A549 (cell line): Measurements from ENCODE around the gene NLRP3. TPM values are rescaled to one million over a fixed set of nuclear protein-coding genes. Genes with fewer than 3 reads are reported as not detected.

Experiments
- ATAC-seq, 2 experiments: fragments of 200-7000 bp in 1 of 2; fragments of >200 bp in 1 of 2; cut with Nextera tagmentation in 1 of 2; cut with Tn5 transposase in 1 of 2; 3 replicates each; pipeline versions ENCODE4 v1.8.0 to v1.9.1; 2018 to 2020; ENCODE audit warnings: mild to moderate bottlenecking in 1 of 2, moderate library complexity in 1 of 2
- CTCF ChIA-PET: fragments of 300-600 bp; sonication (Branson Sonifier 250); formaldehyde crosslinking; extraction: SDS; loops from one replicate; lab custom pipeline; 2021; ENCODE audit warnings: antibody characterized with exemption, inconsistent platforms; lab: Yijun Ruan, JAX
- POLR2A ChIA-PET: fragments of 350-600 bp; formaldehyde crosslinking; extraction: SDS; loops from one replicate; lab custom pipeline; 2021; ENCODE audit warnings: antibody characterized with exemption, inconsistent platforms; lab: Yijun Ruan, JAX
- DNase-seq, 2 experiments: peaks; one replicate each; pipeline versions ENCODE4 v3.0.0 to v3.0.0-alpha.2; 2011 to 2016; ENCODE audit warnings: low read depth in 1 of 2, low spot score in 1 of 2
- FAIRE-seq: peaks from 2 replicates; lab custom pipeline; 2011; peaks lifted over from hg19 to GRCh38; lab: Jason Lieb, UNC
- H3K27ac ChIP-seq, 2 experiments: fragments of >200 bp; sonication (Bioruptor Twin); formaldehyde crosslinking; 3 replicates each; pipeline ENCODE4 v1.5.1; 2016 to 2017
- H3K4me1 ChIP-seq: fragments of >200 bp; sonication (Bioruptor Twin); formaldehyde crosslinking; 3 replicates; pipeline ENCODE4 v1.6.1; 2016
- H3K4me2 ChIP-seq: fragments of >200 bp; sonication (Bioruptor Twin); formaldehyde crosslinking; 3 replicates; pipeline ENCODE4 v1.6.1; 2016
- H3K4me3 ChIP-seq: fragments of >200 bp; sonication (Bioruptor Twin); formaldehyde crosslinking; 3 replicates; pipeline ENCODE4 v1.5.1; 2016
- H3K9me3 ChIP-seq: fragments of >200 bp; sonication (Bioruptor Twin); formaldehyde crosslinking; 3 replicates; pipeline ENCODE4 v1.6.1; 2016
- BHLHE40 ChIP-seq: IDR thresholded peaks from 2 replicates; pipeline ENCODE4 v1.6.1; 2012; ENCODE audit warnings: low read depth, low read length, inconsistent platforms
- CBX8 ChIP-seq: fragments of 200-600 bp; sonication (generic); IDR thresholded peaks from 2 replicates; pipeline ENCODE4 v1.6.1; 2016
- CEBPB ChIP-seq, 2 experiments: fragments of >200 bp in 1 of 2; sonication (Bioruptor Twin) in 1 of 2; formaldehyde crosslinking in 1 of 2; IDR thresholded peaks; 2 replicates each; pipeline ENCODE4 v1.6.1; 2012 to 2016
- CHD4 ChIP-seq: fragments of 200-600 bp; sonication (generic); IDR thresholded peaks from 2 replicates; pipeline ENCODE4 v1.6.1; 2016; ENCODE audit warnings: antibody characterized with exemption, mild to moderate bottlenecking, borderline replicate concordance
- EP300 ChIP-seq, 2 experiments: fragments of >200 bp; sonication (Bioruptor Twin); formaldehyde crosslinking; IDR thresholded peaks; 2 replicates in 1 of 2; 3 replicates in 1 of 2; pipeline ENCODE4 v1.6.1; 2016 to 2017
- FOSL2 ChIP-seq, 2 experiments: fragments of 450-650 bp in 1 of 2; fragments of >200 bp in 1 of 2; sonication (Bioruptor Twin) in 1 of 2; formaldehyde crosslinking; IDR thresholded peaks; 2 replicates each; pipeline versions ENCODE4 v1.5.0 to v1.6.1; 2016 to 2020; ENCODE audit warnings: mild to moderate bottlenecking in 1 of 2, moderate library complexity in 1 of 2
- FOXS1 ChIP-seq: fragments of 250-450 bp; sonication (Bioruptor Pico); IDR thresholded peaks from 2 replicates; pipeline ENCODE4 v1.5.0; 2020; ENCODE audit warnings: mild to moderate bottlenecking, moderate library complexity
- GATA3 ChIP-seq: IDR thresholded peaks from 2 replicates; pipeline ENCODE4 v1.6.1; 2012; ENCODE audit warnings: borderline replicate concordance
- HDAC2 ChIP-seq: fragments of 200-600 bp; sonication (generic); IDR thresholded peaks from 2 replicates; pipeline ENCODE4 v1.6.1; 2016
- HMGXB4 ChIP-seq: fragments of 250-450 bp; sonication (Bioruptor Pico); IDR thresholded peaks from 2 replicates; pipeline ENCODE4 v1.5.0; 2021; ENCODE audit warnings: mild to moderate bottlenecking, moderate library complexity, borderline replicate concordance
- HOXA7 ChIP-seq: fragments of 250-450 bp; sonication (Bioruptor Pico); IDR thresholded peaks from 2 replicates; pipeline ENCODE4 v1.5.0; 2020; ENCODE audit warnings: mild to moderate bottlenecking, moderate library complexity
- HOXB13 ChIP-seq: fragments of 250-450 bp; sonication (Bioruptor Pico); IDR thresholded peaks from 2 replicates; pipeline ENCODE4 v1.5.0; 2020; ENCODE audit warnings: low read depth, mild to moderate bottlenecking, moderate library complexity
- HOXB5 ChIP-seq: fragments of 250-450 bp; sonication (Bioruptor Pico); IDR thresholded peaks from 2 replicates; pipeline ENCODE4 v1.5.0; 2020; ENCODE audit warnings: mild to moderate bottlenecking, moderate library complexity
- JUNB ChIP-seq: fragments of >200 bp; sonication (Bioruptor Twin); formaldehyde crosslinking; IDR thresholded peaks from 2 replicates; pipeline ENCODE4 v1.6.1; 2016
- KDM5A ChIP-seq: fragments of 200-600 bp; sonication (generic); IDR thresholded peaks from 2 replicates; pipeline ENCODE4 v1.6.1; 2016; ENCODE audit warnings: antibody characterized with exemption, mild to moderate bottlenecking
- POLR2A ChIP-seq: IDR thresholded peaks from 2 replicates; pipeline ENCODE4 v1.6.1; 2012; ENCODE audit warnings: mild to moderate bottlenecking, low read length
- RARB ChIP-seq: fragments of 250-450 bp; sonication (Bioruptor Pico); IDR thresholded peaks from 2 replicates; pipeline ENCODE4 v1.8.0; 2021; ENCODE audit warnings: mild to moderate bottlenecking, moderate library complexity
- RFX5 ChIP-seq: fragments of 450-650 bp; IDR thresholded peaks from 2 replicates; pipeline ENCODE4 v1.7.1; 2014; ENCODE audit warnings: antibody characterized with exemption, mild to moderate bottlenecking, moderate library complexity
- RNF2 ChIP-seq: fragments of 200-600 bp; sonication (generic); IDR thresholded peaks from 2 replicates; pipeline ENCODE4 v1.6.1; 2016; ENCODE audit warnings: low read depth, mild to moderate bottlenecking, antibody characterized with exemption, moderate library complexity, borderline replicate concordance
- SMC3 ChIP-seq: fragments of >200 bp; sonication (Bioruptor Twin); formaldehyde crosslinking; IDR thresholded peaks from 3 replicates; pipeline ENCODE4 v1.6.1; 2018; ENCODE audit warnings: inconsistent platforms
- WGBS: methylation state at CpG from one replicate; pipeline ENCODE4 v1.1.6; 2017; ENCODE audit errors: missing lambda C conversion rate; 5-methylcytosine and 5-hydroxymethylcytosine counted together
- polyA plus RNA-seq, 4 experiments: library from polyadenylated mRNA; depleted of rRNA in 3 of 4; stranded (reverse); fragments of >200 nt; fragmentation: RNase III in 1 of 4; extraction: RNeasy Plus Mini Kit Qiagen cat#74134 plus additional on column Dnase treatment in 1 of 4; gene quantifications; 2 replicates in 3 of 4; 3 replicates in 1 of 4; pipeline ENCODE4 v1.2.3, GENCODE V29; 2011 to 2017
- TF ChIP-seq, protein P1 (sequence below): IDR thresholded peaks from 2 replicates; pipeline ENCODE4 v1.6.1; 2012
- TF ChIP-seq, protein P2 (sequence below): fragments of 450-650 bp; IDR thresholded peaks from 2 replicates; pipeline ENCODE4 v1.6.1; 2014; ENCODE audit warnings: antibody characterized with exemption

Gene NLRP3
- polyA plus RNA-seq, 2 of the 4 experiments (the other 2 are of a cell fraction) = not detected

DNA sequence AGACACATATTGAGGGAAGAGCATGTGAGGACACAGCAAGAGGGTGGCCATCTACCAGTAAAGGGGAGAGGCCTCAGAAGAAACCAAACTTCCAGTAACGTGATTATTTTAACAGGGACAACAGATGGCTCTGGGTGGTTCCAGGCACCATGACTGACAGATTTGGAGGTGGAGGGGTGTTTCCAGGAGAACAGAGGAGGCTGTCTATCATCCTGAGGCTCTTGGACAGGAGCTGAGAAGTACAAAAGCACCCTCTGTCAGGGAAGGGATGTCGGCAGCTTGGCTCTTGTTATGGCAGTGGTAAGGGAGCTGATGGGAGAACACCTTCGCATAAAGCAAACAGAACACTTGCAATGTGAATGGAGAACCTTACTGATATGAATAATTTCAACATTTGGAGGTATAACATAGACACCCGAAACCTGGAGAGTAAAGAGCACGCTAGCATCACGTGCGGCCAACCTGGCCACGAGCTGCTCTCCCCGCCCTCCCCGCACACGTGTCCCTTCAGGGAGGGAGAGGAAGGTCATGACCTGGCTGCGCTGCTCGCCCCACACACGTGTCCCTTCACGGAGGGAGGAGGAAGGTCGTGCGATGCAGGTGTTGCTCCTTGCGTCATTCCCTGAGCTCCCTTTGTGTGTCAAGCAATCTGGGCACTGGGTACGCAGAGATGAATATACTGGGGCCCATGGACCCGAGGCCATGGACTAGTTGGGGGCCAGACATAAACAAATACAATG, 37.5 kb upstream of the NLRP3 start:
- no peak overlapping the region for H3K4me2 ChIP-seq
- FAIRE-seq (no peak), ATAC-seq (no peak), DNase-seq (no peak)
- H3K4me1 ChIP-seq = no peaks in the 10 kb centered on the region
- no peak overlapping the region for H3K27ac ChIP-seq
- no peak overlapping the region for H3K4me3 ChIP-seq
- WGBS = 46% methylated on average over 20 of the region's 20 CpGs
- CTCF ChIA-PET = interaction anchor here (1.5 kb wide), 1 partner anchor 11 kb away, joined by 8 read pairs; no protein-coding TSS in a partner anchor
- 0 out of 3 replicates have a peak, but pooled peaks cover 3% of the 10 kb centered on the region for H3K9me3 ChIP-seq
- TF ChIP-seq, protein P1, sequence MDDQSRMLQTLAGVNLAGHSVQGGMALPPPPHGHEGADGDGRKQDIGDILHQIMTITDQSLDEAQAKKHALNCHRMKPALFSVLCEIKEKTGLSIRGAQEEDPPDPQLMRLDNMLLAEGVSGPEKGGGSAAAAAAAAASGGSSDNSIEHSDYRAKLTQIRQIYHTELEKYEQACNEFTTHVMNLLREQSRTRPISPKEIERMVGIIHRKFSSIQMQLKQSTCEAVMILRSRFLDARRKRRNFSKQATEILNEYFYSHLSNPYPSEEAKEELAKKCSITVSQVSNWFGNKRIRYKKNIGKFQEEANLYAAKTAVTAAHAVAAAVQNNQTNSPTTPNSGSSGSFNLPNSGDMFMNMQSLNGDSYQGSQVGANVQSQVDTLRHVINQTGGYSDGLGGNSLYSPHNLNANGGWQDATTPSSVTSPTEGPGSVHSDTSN = no peak
- TF ChIP-seq RNF2 = no peak
- no peak for TF ChIP-seq HMGXB4 (CRISPR knock-in tag)
- TF ChIP-seq BHLHE40 = no peak
- TF ChIP-seq EP300 (IDR thresholded peaks at IDR 0.05) = no peak
- TF ChIP-seq CBX8 = no peak
- POLR2A ChIA-PET = no interaction called here

GRCh38 chr1:247385283-247385682, 30.7 kb upstream of the NLRP3 start:
- no peak for ATAC-seq
- ChIA-PET CTCF (interaction anchor here (3.1 kb wide), 1 partner anchor 12 kb away, joined by 15 read pairs; no protein-coding TSS in a partner anchor), POLR2A (no interaction called here)
- no peaks in the 10 kb centered on the region for H3K4me1 ChIP-seq
- no peak for DNase-seq
- H3K4me2 ChIP-seq = no peak overlapping the region
- WGBS = 30% methylated on average over 4 of the region's 4 CpGs
- no peak overlapping the region for H3K4me3 ChIP-seq
- no peak overlapping the region for H3K27ac ChIP-seq
- TF ChIP-seq HOXB13 (CRISPR knock-in tag) = no peak
- TF ChIP-seq HOXA7 (CRISPR knock-in tag) = no peak
- TF ChIP-seq KDM5A = no peak
- no peak for TF ChIP-seq FOXS1 (CRISPR knock-in tag)
- no peak for TF ChIP-seq GATA3
- H3K9me3 ChIP-seq = no peaks in the 10 kb centered on the region
- no peak for FAIRE-seq

- WGBS = 58% methylated on average over 1 of the region's 1 CpG
- FAIRE-seq (no peak), DNase-seq (no peak), ATAC-seq (no peak)
- POLR2A ChIA-PET = no interaction called here
- no peaks in the 10 kb centered on the region for H3K9me3 ChIP-seq
- TF ChIP-seq RARB (CRISPR knock-in tag) = no peak
- TF ChIP-seq SMC3 = no peak
- no peak for TF ChIP-seq KDM5A
- no peak for TF ChIP-seq CHD4
- TF ChIP-seq HOXB5 (CRISPR knock-in tag) = no peak
- TF ChIP-seq, protein P2, sequence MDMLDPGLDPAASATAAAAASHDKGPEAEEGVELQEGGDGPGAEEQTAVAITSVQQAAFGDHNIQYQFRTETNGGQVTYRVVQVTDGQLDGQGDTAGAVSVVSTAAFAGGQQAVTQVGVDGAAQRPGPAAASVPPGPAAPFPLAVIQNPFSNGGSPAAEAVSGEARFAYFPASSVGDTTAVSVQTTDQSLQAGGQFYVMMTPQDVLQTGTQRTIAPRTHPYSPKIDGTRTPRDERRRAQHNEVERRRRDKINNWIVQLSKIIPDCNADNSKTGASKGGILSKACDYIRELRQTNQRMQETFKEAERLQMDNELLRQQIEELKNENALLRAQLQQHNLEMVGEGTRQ = no peak
- TF ChIP-seq JUNB = no peak
- no peak for TF ChIP-seq EP300 (IDR thresholded peaks at IDR 0.05)
- no peak for TF ChIP-seq HDAC2
- no peak for TF ChIP-seq RFX5
- TF ChIP-seq POLR2A = no peak
- no peak for TF ChIP-seq CEBPB (IDR thresholded peaks at IDR 0.05)
- TF ChIP-seq HMGXB4 (CRISPR knock-in tag) = no peak
- TF ChIP-seq FOSL2 (IDR thresholded peaks at IDR 0.05) = no peak
- no peak for TF ChIP-seq FOSL2 (CRISPR knock-in tag; IDR thresholded peaks at IDR 0.05)
- H3K27ac ChIP-seq = no peak overlapping the region
- H3K4me3 ChIP-seq = no peak overlapping the region
- H3K4me2 ChIP-seq = no peak overlapping the region
- CTCF ChIA-PET = interaction anchor here (1.0 kb wide), 1 partner anchor 13 kb away, joined by 4 read pairs; no protein-coding TSS in a partner anchor
- no peaks in the 10 kb centered on the region for H3K4me1 ChIP-seq
Measured at GRCh38 chr1:247386217-247386616, 29.8 kb upstream of the NLRP3 start.
